ENCODE measurements around the gene PLXNA4.

- TF ChIP-seq CTCF (IDR thresholded peaks at IDR 0.05 in 4 of 5, conservative IDR thresholded peaks at IDR 0.05 in 1 of 5): no peak
- no peak for TF ChIP-seq POLR2A (IDR thresholded peaks at IDR 0.05)
Measured at GRCh38 chr7:132291481-132291880, 284.8 kb downstream of the PLXNA4 start.
